Tibial nerve (tissue), 3 donors: ENCODE measurements around the gene LRRTM4.

Source experiments
- POLR2A ChIP-seq, 2 donors: fragments of 450-650 bp; IDR thresholded peaks; one replicate each; pipeline ENCODE4 v1.6.1; 2017; ENCODE audit warnings: antibody characterized with exemption in 2 of 2, mild to moderate bottlenecking in 2 of 2, moderate library complexity in 2 of 2
- TF ChIP-seq, protein P1 (sequence below), 5 experiments: fragments of 200-600 bp in 3 of 5; fragments of 450-650 bp in 2 of 5; sonication (generic) in 3 of 5; IDR thresholded peaks; one replicate each; pipeline ENCODE4 v1.5.1; 2016 to 2019; ENCODE audit warnings: antibody characterized with exemption in 5 of 5, mild to moderate bottlenecking in 3 of 5, moderate library complexity in 2 of 5

DNA sequence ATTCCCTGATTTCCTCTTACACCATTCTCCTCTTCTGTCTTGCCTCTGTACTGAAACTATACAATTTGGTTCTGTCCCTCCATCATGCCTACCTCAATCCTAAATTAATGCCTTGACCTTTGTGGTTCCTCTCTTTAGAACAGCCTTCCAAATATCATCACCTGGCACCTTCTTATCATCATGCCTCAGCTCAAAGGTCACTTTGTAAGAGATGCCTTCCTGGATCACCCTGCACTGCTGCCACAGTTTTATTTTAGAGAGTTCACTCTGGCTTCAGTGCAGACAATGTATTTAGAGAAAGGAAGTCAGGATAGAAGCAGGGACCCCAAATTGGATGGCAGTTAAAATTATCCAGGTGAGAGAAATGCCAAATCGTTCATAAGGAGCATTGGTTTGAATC lies 64.5 kb downstream of the LRRTM4 start:
- TF ChIP-seq, protein P1, sequence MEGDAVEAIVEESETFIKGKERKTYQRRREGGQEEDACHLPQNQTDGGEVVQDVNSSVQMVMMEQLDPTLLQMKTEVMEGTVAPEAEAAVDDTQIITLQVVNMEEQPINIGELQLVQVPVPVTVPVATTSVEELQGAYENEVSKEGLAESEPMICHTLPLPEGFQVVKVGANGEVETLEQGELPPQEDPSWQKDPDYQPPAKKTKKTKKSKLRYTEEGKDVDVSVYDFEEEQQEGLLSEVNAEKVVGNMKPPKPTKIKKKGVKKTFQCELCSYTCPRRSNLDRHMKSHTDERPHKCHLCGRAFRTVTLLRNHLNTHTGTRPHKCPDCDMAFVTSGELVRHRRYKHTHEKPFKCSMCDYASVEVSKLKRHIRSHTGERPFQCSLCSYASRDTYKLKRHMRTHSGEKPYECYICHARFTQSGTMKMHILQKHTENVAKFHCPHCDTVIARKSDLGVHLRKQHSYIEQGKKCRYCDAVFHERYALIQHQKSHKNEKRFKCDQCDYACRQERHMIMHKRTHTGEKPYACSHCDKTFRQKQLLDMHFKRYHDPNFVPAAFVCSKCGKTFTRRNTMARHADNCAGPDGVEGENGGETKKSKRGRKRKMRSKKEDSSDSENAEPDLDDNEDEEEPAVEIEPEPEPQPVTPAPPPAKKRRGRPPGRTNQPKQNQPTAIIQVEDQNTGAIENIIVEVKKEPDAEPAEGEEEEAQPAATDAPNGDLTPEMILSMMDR (IDR thresholded peaks at IDR 0.05), result no peak
- TF ChIP-seq POLR2A (IDR thresholded peaks at IDR 0.05), result no peak
